Fibroblast of gingiva (primary cell): ENCODE data around the gene MAGED1.
"Not testable (repeated sequence)": the region's sequence is repeated elsewhere in the genome, so short reads cannot be mapped to it uniquely, and the experiment has no call there.

ENCODE experiments used
- DNase-seq: peaks from one replicate; pipeline ENCODE4 v3.0.0-alpha.2; 2011; ENCODE audit warnings: low read depth

MAGED1 gene

GRCh38 chrX:51896626-51897025 is 3.2 kb downstream of the MAGED1 start:
- DNase-seq, result no peak

DNA sequence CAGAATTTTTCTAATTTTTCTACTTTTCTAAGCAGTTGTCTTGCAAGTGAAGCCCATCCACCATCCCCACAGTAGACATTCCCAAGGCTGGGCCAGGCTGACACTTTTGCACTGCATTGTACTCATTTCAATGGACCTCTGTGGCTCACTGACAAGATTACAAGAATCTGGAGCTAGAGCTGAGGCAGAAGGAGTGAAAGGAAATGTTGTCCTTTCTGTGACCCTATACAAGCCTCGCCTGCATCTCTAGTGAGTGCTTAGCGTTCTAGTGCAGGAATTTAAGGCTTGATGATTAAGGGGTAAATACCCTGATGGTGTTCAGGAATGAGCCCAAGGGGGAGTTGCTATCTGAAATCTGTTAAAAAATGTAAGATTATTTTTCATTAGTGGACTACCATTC is 6.3 kb downstream of the MAGED1 start:
- DNase-seq, result no peak

DNA sequence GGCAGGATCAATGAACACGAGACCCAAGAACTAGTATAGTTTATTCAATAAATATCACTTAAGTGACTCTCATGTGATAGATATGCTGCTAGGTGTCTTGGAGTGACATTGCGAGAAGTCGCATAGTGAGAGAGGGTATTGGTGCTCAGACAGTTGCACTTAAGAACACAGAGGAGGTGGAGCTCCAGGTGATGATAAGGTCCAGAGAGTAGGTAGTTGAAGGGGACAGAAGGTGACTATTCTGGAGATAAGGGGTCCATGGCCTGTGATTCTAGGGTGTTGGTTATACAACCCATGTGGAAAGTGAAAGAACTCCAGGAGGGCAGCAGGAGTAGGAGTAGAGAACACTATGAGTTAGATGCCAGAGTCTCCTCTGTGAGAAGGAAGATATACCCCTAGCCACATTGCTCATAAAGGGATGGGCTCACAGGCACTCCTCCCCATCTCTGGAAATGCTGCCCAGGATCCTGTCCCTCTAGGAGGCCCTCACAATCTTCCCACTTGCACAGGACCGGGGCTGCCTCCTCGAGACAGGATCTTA is 9.2 kb downstream of the MAGED1 start:
- DNase-seq, result no peak

GRCh38 chrX:51905152-51905551 is 11.7 kb downstream of the MAGED1 start:
- DNase-seq, result not testable (repeated sequence)

DNA sequence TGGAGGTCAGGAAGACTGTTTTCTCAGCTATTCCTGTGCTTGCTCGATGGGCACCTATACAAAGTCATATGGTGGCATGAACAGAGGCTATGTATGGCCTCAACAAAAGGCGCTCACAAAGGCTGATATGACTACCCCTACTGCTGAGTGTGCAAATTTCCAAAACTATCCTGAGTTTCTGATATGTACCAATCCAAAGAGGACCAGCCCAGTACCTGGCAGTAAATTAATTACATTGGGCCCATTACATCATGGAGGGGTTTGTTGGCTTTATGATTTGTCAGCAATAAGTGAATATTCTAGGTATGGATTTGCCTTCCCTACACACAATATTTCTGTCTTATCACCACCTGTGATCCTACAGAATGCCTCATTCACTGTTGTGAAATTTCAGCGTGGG is 12.3 kb downstream of the MAGED1 start:
- no peak for DNase-seq

DNA sequence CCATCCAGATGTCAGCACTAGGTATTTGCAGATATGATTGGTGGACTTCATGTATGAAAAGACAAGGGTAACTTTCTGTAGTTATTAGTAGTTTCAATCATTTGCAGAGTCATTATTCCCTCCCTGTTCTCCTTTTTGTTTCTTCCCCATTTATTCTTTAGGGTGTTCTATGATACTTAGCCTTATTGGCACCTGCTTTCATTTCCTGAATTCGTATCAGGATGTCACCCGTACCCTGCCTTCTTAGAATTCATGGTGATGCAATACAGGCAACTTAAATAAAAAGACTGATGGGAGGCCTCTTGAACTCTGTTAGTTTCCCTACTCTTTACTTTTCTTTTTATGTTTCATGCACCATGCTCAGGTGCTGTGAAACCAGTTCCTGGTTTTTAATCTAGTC is 24.2 kb downstream of the MAGED1 start:
- DNase-seq, result no peak

- DNase-seq, result no peak
Observed at GRCh38 chrX:51922561-51922960, 29.1 kb downstream of the MAGED1 start.

DNA sequence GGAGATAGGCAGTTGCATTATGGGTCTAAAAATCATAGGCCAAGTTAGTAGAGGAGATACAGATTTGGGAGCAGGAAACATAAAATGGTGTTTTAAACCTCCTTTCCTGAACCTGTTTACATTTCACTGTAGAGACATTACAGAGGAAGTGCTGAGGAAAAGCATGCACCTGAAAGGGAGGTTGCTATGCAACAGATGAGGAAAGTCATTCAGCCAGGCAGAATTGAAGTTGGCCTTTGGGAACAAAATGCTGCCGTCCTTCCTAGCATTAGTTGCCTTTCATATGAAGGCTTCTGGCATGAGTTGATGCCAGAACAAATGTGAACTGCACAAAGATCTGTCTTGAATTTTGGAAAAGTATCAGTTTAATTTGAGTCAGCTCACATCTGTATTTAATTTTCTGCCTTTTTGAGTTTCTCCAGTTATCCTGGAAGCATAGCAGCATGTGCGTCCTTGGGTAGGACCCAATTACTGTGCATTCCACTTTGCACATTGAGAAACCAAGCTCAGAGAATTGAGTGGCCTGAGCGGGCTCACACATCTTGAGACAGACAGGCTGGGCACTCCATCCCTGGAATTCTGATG is 38.2 kb downstream of the MAGED1 start:
- peak; percentile 72 for DNase-seq
